HEK293T (cell line): Measurements from ENCODE around the gene PPFIBP2.

Experiments
- ARNT ChIP-seq: fragments of 450-650 bp; IDR thresholded peaks from 2 replicates; pipeline ENCODE4 v1.6.1; 2017; ENCODE audit warnings: mild to moderate bottlenecking
- BHLHE40 ChIP-seq: fragments of 450-650 bp; IDR thresholded peaks from 2 replicates; pipeline ENCODE4 v1.6.1; 2016; ENCODE audit warnings: mild to moderate bottlenecking, moderate library complexity, borderline replicate concordance
- FOXA1 ChIP-seq: fragments of 450-650 bp; IDR thresholded peaks from 2 replicates; pipeline ENCODE4 v1.6.1; 2016; ENCODE audit warnings: mild to moderate bottlenecking
- FOXK2 ChIP-seq: fragments of 450-650 bp; IDR thresholded peaks from 2 replicates; pipeline ENCODE4 v1.6.1; 2016; ENCODE audit warnings: mild to moderate bottlenecking
- FOXM1 ChIP-seq: fragments of 450-650 bp; IDR thresholded peaks from 2 replicates; pipeline ENCODE4 v1.6.1; 2017; ENCODE audit warnings: mild to moderate bottlenecking, borderline replicate concordance
- HDGF ChIP-seq: fragments of 450-650 bp; IDR thresholded peaks from 2 replicates; pipeline ENCODE4 v1.6.1; 2017; ENCODE audit warnings: antibody characterized with exemption, borderline replicate concordance
- L3MBTL2 ChIP-seq: fragments of 450-650 bp; conservative IDR thresholded peaks from 2 replicates; pipeline ENCODE4 v1.6.1; 2016; ENCODE audit warnings: mild to moderate bottlenecking
- PKNOX1 ChIP-seq: fragments of 450-650 bp; IDR thresholded peaks from 2 replicates; pipeline ENCODE4 v1.6.1; 2016
- SP1 ChIP-seq: fragments of 450-650 bp; IDR thresholded peaks from 2 replicates; pipeline ENCODE4 v1.6.1; 2017
- ZNF384 ChIP-seq: fragments of 450-650 bp; IDR thresholded peaks from 2 replicates; pipeline ENCODE4 v1.6.1; 2016

DNA sequence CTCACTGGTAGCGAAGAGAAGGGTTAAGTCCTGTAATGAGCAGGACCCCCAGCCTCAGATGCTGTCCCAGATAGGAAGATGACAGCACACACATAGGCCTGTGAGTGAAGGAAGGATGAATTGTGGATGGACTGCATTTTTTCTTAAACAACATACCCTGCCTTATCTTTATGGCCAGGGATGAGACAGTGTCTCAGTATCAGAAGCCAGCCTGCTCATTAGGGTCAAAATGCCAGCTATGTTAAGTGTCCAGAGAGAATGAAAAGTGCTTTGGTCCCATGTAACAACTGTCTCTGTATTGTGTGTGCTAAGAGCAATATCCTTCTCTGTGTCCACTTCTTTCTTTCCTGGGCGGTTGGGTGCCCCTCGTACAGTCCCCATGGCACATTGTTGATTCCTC, 30.2 kb downstream of the PPFIBP2 start:
- TF ChIP-seq FOXM1: no peak
- no peak for TF ChIP-seq SP1
- no peak for TF ChIP-seq BHLHE40
- no peak for TF ChIP-seq ZNF384
- TF ChIP-seq FOXA1: no peak
- TF ChIP-seq ARNT: no peak
- TF ChIP-seq PKNOX1: no peak
- no peak for TF ChIP-seq HDGF
- no peak for TF ChIP-seq FOXK2
- TF ChIP-seq L3MBTL2: no peak
